ENCODE measurements around the gene GALNTL6. TPM values are rescaled to one million over a fixed set of nuclear protein-coding genes. Genes with fewer than 3 reads are reported as not detected.

The GALNTL6 gene
- total and polyA plus RNA-seq, 8 donors, result 0.15 to 0.87 (median 0.58) TPM; not detected in 3

DNA sequence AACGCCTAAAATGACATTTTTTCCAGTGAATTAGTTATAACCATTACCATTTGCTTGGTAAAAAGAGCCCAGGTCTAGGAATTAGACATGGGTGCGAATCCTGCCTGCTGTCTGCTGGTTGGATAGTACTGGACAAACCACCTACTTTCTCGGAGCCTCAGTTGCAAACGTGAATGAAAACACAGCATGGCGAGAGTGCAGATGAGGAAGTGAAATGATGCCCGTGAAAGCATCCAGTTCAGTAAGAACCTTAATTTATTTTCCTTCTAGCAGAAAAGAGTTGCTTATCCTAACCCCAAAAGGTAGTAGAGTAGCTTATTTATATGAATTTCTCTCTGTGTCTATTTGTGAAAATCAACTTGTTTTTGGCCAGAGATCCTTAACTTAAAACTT is 1184.0 kb downstream of the GALNTL6 start:
- no peaks in the 10 kb centered on the region for H3K36me3 ChIP-seq
- TF ChIP-seq POLR2AphosphoS5 (IDR thresholded peaks at IDR 0.05) (no peak), EP300 (IDR thresholded peaks at IDR 0.05) (no peak), POLR2A (IDR thresholded peaks at IDR 0.05) (no peak)
- TF ChIP-seq, protein P1, sequence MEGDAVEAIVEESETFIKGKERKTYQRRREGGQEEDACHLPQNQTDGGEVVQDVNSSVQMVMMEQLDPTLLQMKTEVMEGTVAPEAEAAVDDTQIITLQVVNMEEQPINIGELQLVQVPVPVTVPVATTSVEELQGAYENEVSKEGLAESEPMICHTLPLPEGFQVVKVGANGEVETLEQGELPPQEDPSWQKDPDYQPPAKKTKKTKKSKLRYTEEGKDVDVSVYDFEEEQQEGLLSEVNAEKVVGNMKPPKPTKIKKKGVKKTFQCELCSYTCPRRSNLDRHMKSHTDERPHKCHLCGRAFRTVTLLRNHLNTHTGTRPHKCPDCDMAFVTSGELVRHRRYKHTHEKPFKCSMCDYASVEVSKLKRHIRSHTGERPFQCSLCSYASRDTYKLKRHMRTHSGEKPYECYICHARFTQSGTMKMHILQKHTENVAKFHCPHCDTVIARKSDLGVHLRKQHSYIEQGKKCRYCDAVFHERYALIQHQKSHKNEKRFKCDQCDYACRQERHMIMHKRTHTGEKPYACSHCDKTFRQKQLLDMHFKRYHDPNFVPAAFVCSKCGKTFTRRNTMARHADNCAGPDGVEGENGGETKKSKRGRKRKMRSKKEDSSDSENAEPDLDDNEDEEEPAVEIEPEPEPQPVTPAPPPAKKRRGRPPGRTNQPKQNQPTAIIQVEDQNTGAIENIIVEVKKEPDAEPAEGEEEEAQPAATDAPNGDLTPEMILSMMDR (IDR thresholded peaks at IDR 0.05), result no peak
- 86 to 95% (median 91%) methylated on average over 6 of the region's 6 CpGs for WGBS, 5 donors
- peaks cover 0 to 15% (median 4%) of the 10 kb centered on the region in 4 donors for H3K4me1 ChIP-seq
- intact Hi-C loops (cut with DNase I; ENCODE audit: low total_unique reads), result no loop called here
- H3K4me3 ChIP-seq, result no peak overlapping the region
- H3K9me3 ChIP-seq, result no peaks in the 10 kb centered on the region
- DNase-seq, result no peak
- no peaks in the 10 kb centered on the region for H3K27me3 ChIP-seq
- H3K27ac ChIP-seq, result no peak overlapping the region

DNA sequence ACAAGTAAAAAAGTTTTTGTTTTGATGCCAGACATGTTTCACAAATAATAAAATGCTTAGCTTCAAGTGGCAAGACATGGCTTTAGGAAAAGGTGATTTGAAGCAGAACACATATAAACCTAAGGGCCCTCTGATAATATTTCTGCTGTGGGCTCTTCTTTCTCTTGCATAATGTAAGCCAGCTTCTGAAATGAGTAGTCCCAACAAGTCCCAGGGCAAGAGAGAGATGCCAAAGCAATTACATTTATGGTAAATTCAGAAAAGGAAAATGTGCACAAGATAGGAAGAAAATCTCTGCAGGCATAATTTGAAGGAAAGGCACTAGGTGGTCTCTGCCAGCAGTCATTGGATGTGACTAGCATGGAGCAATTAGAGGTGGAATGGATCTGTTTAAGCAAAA is 1184.7 kb downstream of the GALNTL6 start:
- H3K9me3 ChIP-seq, result no peaks in the 10 kb centered on the region
- H3K36me3 ChIP-seq, result no peaks in the 10 kb centered on the region
- H3K4me3 ChIP-seq, result no peak overlapping the region
- H3K4me1 ChIP-seq, result peaks cover 0 to 15% (median 2%) of the 10 kb centered on the region in 4 donors
- intact Hi-C loops (cut with DNase I; ENCODE audit: low total_unique reads), result no loop called here
- H3K27ac ChIP-seq, result no peak overlapping the region
- TF ChIP-seq POLR2AphosphoS5 (IDR thresholded peaks at IDR 0.05), result no peak
- no peak for TF ChIP-seq POLR2A (IDR thresholded peaks at IDR 0.05)
- TF ChIP-seq, protein P1 (IDR thresholded peaks at IDR 0.05), result no peak
- no peak for TF ChIP-seq EP300 (IDR thresholded peaks at IDR 0.05)
- H3K27me3 ChIP-seq, result no peaks in the 10 kb centered on the region
- no peak for DNase-seq

DNA sequence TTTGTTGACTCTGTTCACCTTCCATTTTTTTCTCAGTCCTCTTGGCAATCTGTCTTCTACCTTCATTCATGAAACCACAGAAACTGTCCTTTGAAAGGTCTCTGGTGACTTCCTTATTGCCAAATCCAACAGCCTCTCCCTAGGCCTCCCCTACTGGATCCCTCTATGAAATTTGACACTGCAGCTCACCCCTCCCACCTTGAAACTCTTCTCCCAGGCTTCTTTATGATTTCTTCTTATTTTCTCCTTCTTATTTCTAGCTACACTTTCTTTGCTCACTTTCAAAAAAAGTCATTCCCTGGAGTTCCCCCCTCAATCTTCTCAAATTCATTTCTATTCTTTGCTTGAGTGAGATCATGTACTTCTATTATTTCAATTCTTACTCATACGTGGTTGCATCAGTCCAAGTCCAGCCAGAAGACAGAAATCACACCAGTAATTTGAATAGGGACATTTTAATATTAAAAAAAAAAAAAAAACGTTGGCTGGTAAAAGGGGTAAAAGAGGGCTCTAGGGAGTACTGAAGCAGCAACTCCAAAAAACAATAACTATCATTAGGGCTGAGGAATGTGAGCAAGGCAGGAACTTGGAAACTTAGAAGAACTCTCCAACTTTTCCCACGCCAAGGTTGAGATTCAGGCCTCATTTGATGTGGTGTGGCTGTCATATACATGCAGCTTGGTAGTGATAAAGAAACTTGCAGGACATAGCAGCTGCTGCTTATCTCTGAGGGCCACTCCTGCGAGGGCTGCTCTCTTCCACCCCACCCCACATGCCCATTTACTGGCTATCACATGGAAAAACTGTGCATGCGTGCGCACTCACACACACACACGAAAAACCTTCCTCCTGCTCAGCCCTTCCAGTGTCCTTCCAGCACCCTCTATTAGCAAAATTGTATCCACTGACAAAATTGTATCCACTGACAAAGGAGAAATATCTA is 1185.6 kb downstream of the GALNTL6 start:
- H3K4me1 ChIP-seq, result peaks cover 0 to 15% (median 0%) of the 10 kb centered on the region in 4 donors
- DNase-seq, result no peak

DNA sequence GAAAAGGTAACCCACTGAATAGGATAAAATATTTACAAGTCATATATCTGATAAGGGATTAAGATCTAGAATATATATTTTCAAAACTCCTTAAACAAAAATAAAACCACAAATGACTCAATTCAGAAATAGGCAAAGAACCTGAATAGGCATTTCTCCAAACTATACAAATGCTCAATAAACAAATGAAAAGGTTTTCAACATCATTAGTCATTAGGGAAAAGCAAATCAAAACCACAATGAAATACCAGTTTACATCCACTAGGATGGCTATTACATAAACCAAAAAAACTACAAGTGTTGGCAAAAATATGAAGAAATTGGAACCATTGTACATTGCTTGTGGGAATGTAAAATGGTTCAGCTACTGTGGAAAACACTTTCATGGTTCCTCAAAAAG is 1188.4 kb downstream of the GALNTL6 start:
- Histone ChIP-seq H3K36me3 (no peaks in the 10 kb centered on the region), H3K4me3 (no peak overlapping the region), H3K9me3 (no peaks in the 10 kb centered on the region), H3K27me3 (no peaks in the 10 kb centered on the region), H3K4me1 (peaks cover 8 to 21% (median 13%) of the 10 kb centered on the region in 4 donors), H3K27ac (no peak overlapping the region)
- DNase-seq, result no peak
- intact Hi-C loops (cut with DNase I; ENCODE audit: low total_unique reads), result no loop called here
- TF ChIP-seq POLR2AphosphoS5 (IDR thresholded peaks at IDR 0.05), result no peak
- TF ChIP-seq EP300 (IDR thresholded peaks at IDR 0.05), result no peak
- TF ChIP-seq POLR2A (IDR thresholded peaks at IDR 0.05), result no peak
- TF ChIP-seq, protein P1 (IDR thresholded peaks at IDR 0.05), result no peak

More for the DNA sequence above, 1185.6 kb downstream of the GALNTL6 start:
- H3K4me3 ChIP-seq, result no peak overlapping the region
- no peaks in the 10 kb centered on the region for H3K36me3 ChIP-seq
- H3K27me3 ChIP-seq, result no peaks in the 10 kb centered on the region
- TF ChIP-seq POLR2A (IDR thresholded peaks at IDR 0.05), result no peak
- TF ChIP-seq POLR2AphosphoS5 (IDR thresholded peaks at IDR 0.05), result no peak
- no peak for TF ChIP-seq EP300 (IDR thresholded peaks at IDR 0.05)
- TF ChIP-seq, protein P1 (IDR thresholded peaks at IDR 0.05), result no peak
- WGBS, 5 donors, result 65 to 69% (median 67%) methylated on average over 7 of the region's 7 CpGs
- intact Hi-C loops (cut with DNase I; ENCODE audit: low total_unique reads), result no loop called here
- H3K27ac ChIP-seq, result no peak overlapping the region
- H3K9me3 ChIP-seq, result no peaks in the 10 kb centered on the region

All from stomach (tissue), 9 donors.